ENCODE measurements around the gene SEMA3B.

- TF ChIP-seq CTCF (IDR thresholded peaks at IDR 0.05) (no peak), EP300 (IDR thresholded peaks at IDR 0.05) (no peak), POLR2A (IDR thresholded peaks at IDR 0.05) (no peak), POLR2AphosphoS5 (IDR thresholded peaks at IDR 0.05) (no peak)
Observed at GRCh38 chr3:50300681-50301254, 31.8 kb downstream of the SEMA3B start.
